Heart left ventricle (tissue), 16 donors: ENCODE results near the gene PRKG2. TPM values are rescaled to one million over a fixed set of nuclear protein-coding genes. Genes with fewer than 3 reads are reported as not detected.

Experiments used
- ATAC-seq, 4 donors: fragments of 200-7000 bp; cut with Tn5 transposase; one replicate each; pipeline ENCODE4 v1.9.1; 2020 to 2022; ENCODE audit warnings: moderate library complexity in 4 of 4, mild to moderate bottlenecking in 3 of 4, moderate number of reproducible peaks in 1 of 4
- DNase-seq, 5 donors: peaks; one replicate each; pipeline ENCODE4 v3.0.0-alpha.2; 2020
- H3K27ac ChIP-seq, 12 donors: fragments of 200-600 bp; sonication (generic) in 4 of 12; one replicate each; pipeline versions ENCODE4 v1.5.0 to v1.8.0; 2016 to 2022; ENCODE audit warnings: mild to moderate bottlenecking in 2 of 12
- H3K27me3 ChIP-seq, 9 donors: fragments of 200-600 bp; sonication (generic) in 2 of 9; one replicate each; pipeline versions ENCODE4 v1.5.1 to v1.8.0; 2016 to 2022; ENCODE audit warnings: mild to moderate bottlenecking in 3 of 9
- H3K36me3 ChIP-seq, 9 donors: fragments of 200-600 bp; sonication (generic) in 2 of 9; one replicate each; pipeline versions ENCODE4 v1.5.0 to v1.8.0; 2018 to 2022; ENCODE audit warnings: mild to moderate bottlenecking in 2 of 9
- H3K4me1 ChIP-seq, 12 donors: fragments of 200-600 bp; sonication (generic) in 4 of 12; one replicate each; pipeline versions ENCODE4 v1.5.0 to v1.8.0; 2016 to 2022; ENCODE audit warnings: mild to moderate bottlenecking in 3 of 12
- H3K4me3 ChIP-seq, 12 donors: fragments of 200-600 bp; sonication (generic) in 4 of 12; one replicate each; pipeline versions ENCODE4 v1.5.0 to v1.8.0; 2017 to 2022; ENCODE audit warnings: mild to moderate bottlenecking in 9 of 12, moderate library complexity in 4 of 12
- H3K9me3 ChIP-seq, 12 donors: fragments of 200-600 bp; sonication (generic) in 4 of 12; one replicate each; pipeline versions ENCODE4 v1.5.0 to v1.8.0; 2016 to 2022; ENCODE audit warnings: mild to moderate bottlenecking in 1 of 12
- POLR2A ChIP-seq, 2 donors: fragments of 450-650 bp; IDR thresholded peaks; one replicate each; pipeline ENCODE4 v1.6.1; 2017; ENCODE audit warnings: antibody characterized with exemption in 2 of 2, mild to moderate bottlenecking in 2 of 2, moderate library complexity in 2 of 2
- WGBS, 4 donors: extraction: QIAGEN DNeasy Blood & Tissue Kit in 2 of 4; methylation state at CpG; one replicate each; pipeline versions ENCODE4 v1.1.5 to v1.1.7; 2013 to 2018; 5-methylcytosine and 5-hydroxymethylcytosine counted together
- intact Hi-C, 10 donors: fragments of 100-400 bp; cut with DNase I; formaldehyde crosslinking; loops; one replicate each; pipeline versions ENCODE4 v1.11.1 to v1.14.2; 2022
- polyA plus RNA-seq, 2 donors: library from polyadenylated mRNA; stranded (reverse); fragments of 200-250 nt; gene quantifications; one replicate each; pipeline ENCODE4 v1.2.3, GENCODE V29; 2013
- total RNA-seq, 9 donors: library from RNA; depleted of rRNA in 2 of 9; stranded (reverse); fragments of >200 nt in 2 of 9; fragmentation: NEBNext Ultra II Directional in 3 of 9; extraction: Animal tissue kit (Norgen Biotek cat#: 25700) in 3 of 9; gene quantifications; one replicate each; pipeline versions ENCODE4 v1.1.0 to v1.2.4, GENCODE V29; 2016 to 2023
- TF ChIP-seq, protein P1 (sequence below), 12 donors: fragments of 200-600 bp; sonication (generic) in 4 of 12; IDR thresholded peaks; one replicate each; pipeline versions ENCODE4 v1.5.0 to v1.8.0; 2018 to 2022; ENCODE audit warnings: antibody characterized with exemption in 12 of 12, mild to moderate bottlenecking in 5 of 12
- donor health status: ischemic (EF 13 %, LVEDD 7.1; RV severe dilation, severe dysfunction).
- donor health status: healthy with polysubstance abuse.
- donor health status: DM: no; HTN: yes; CAD: no.
- donor health status: DM: no; HTN: no; CAD: no.
- donor health status: ischemic (EF 25% LVEDD 6.9; RV normal size, moderate dysfunction).
- donor health status: ischemic (EF 25% LVEDD 5.7; RV mildly dilated, moderate dysfunction).
- donor health status: healthy.
- donor health status: DM: yes; HTN: yes; CAD: no.
- donor health status: ischemic (EF 35%, LVEDD 5.7; RV mildly dilated, moderate dysfunction).
- donor health status: nonischemic (EF 11% LVEDD 7.7; RV severe dilation, severe dysfunction).
- donor health status: DM: yes; HTN: yes; CAD: no.
- donor health status: PGD.
- donor health status: ischemic (EF 29% LVEDD 5.4; RV normal size, mild dysfunction).
- donor health status: nonischemic (EF 23%, LVEDD 6.1; RV moderate dilation, normal function).

The PRKG2 gene
- total and polyA plus RNA-seq, 11 donors, result 0.06 to 0.75 (median 0.35) TPM; not detected in 5

DNA sequence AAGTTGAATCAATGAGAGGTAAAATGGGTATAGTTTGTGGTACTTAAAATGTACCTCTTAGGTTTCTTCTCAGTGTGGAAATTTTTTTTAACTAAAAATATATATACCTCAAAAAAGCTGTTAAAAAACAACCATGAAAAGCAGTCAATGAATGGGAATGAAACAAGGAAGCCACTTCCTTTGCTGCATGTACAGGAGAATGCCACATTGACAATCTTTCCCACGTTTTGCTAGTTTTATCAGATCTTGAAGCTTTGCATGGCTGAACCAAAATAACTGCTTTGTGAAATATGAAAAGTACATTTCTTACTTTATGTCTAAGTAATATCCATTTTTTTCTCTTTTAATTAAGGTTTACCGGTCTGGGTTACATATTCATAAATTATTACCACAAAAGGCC is 71.8 kb downstream of the PRKG2 start:
- no peak for TF ChIP-seq POLR2A (IDR thresholded peaks at IDR 0.05)
- TF ChIP-seq, protein P1, sequence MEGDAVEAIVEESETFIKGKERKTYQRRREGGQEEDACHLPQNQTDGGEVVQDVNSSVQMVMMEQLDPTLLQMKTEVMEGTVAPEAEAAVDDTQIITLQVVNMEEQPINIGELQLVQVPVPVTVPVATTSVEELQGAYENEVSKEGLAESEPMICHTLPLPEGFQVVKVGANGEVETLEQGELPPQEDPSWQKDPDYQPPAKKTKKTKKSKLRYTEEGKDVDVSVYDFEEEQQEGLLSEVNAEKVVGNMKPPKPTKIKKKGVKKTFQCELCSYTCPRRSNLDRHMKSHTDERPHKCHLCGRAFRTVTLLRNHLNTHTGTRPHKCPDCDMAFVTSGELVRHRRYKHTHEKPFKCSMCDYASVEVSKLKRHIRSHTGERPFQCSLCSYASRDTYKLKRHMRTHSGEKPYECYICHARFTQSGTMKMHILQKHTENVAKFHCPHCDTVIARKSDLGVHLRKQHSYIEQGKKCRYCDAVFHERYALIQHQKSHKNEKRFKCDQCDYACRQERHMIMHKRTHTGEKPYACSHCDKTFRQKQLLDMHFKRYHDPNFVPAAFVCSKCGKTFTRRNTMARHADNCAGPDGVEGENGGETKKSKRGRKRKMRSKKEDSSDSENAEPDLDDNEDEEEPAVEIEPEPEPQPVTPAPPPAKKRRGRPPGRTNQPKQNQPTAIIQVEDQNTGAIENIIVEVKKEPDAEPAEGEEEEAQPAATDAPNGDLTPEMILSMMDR (IDR thresholded peaks at IDR 0.05), result no peak
- ATAC-seq, result no peak
- intact Hi-C loops, result no loop called here
- H3K4me3 ChIP-seq, result no peak overlapping the region
- no peak for DNase-seq
- H3K36me3 ChIP-seq, result no peaks in the 10 kb centered on the region
- H3K9me3 ChIP-seq, result no peaks in the 10 kb centered on the region
- H3K27ac ChIP-seq, result no peak overlapping the region
- H3K4me1 ChIP-seq, result no peaks in the 10 kb centered on the region
- 63 to 71% (median 69%) methylated on average over 2 of the region's 2 CpGs for WGBS, 4 donors
- no peaks in the 10 kb centered on the region for H3K27me3 ChIP-seq

DNA sequence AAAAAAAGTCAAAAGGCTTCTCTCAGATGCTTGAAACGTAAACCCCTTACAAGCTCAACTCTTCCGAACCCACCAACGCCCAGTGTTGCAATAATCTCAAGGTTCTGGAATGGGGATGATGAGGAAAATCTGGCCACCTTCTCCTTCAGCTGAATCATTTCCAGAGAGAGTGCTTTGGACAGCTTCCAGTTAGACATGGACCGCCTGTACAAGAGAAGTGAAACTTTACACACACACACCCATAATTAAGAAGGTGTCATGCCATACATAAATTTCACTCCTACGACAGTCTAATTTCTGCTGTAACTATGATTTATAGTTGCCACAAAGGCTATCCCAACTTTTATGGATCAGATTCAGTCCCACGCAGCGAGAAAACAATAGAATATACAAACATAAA is 72.3 kb downstream of the PRKG2 start:
- H3K4me3 ChIP-seq, result no peak overlapping the region
- H3K27me3 ChIP-seq, result no peaks in the 10 kb centered on the region
- intact Hi-C loops, result no loop called here
- no peaks in the 10 kb centered on the region for H3K36me3 ChIP-seq
- H3K9me3 ChIP-seq, result no peaks in the 10 kb centered on the region
- 73 to 84% (median 76%) methylated on average over 7 of the region's 7 CpGs for WGBS, 4 donors
- H3K4me1 ChIP-seq, result no peaks in the 10 kb centered on the region
- ATAC-seq (no peak), DNase-seq (no peak)
- H3K27ac ChIP-seq, result no peak overlapping the region
- TF ChIP-seq POLR2A (IDR thresholded peaks at IDR 0.05), result no peak
- TF ChIP-seq, protein P1 (IDR thresholded peaks at IDR 0.05), result no peak

DNA sequence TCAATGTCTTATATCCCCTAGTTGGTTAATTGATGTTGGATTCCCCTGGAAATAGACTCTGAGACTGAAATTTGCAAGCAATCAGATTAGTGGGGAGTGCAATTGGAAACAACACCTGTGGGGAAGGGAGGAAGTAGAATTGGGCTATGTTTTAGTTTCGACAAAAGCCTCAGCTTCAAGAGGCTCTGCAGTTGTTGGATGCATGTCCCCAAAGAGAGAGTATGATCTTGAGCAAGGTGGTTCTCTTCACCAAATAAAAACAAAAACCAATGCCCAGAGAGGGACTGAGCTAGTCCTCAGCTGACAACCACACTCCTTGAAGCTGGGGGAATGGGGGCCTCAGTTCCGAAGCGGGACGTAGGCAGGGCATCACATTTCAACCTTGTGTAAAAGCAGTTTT is 77.1 kb downstream of the PRKG2 start:
- Histone ChIP-seq H3K9me3 (no peaks in the 10 kb centered on the region), H3K4me1 (no peaks in the 10 kb centered on the region), H3K4me3 (no peak overlapping the region), H3K27me3 (no peaks in the 10 kb centered on the region), H3K27ac (no peak overlapping the region), H3K36me3 (no peaks in the 10 kb centered on the region)
- intact Hi-C loops, result no loop called here
- WGBS, 4 donors, result 89 to 95% (median 93%) methylated on average over 4 of the region's 4 CpGs
- DNase-seq (no peak), ATAC-seq (no peak)
- TF ChIP-seq, protein P1 (IDR thresholded peaks at IDR 0.05), result no peak
- no peak for TF ChIP-seq POLR2A (IDR thresholded peaks at IDR 0.05)

DNA sequence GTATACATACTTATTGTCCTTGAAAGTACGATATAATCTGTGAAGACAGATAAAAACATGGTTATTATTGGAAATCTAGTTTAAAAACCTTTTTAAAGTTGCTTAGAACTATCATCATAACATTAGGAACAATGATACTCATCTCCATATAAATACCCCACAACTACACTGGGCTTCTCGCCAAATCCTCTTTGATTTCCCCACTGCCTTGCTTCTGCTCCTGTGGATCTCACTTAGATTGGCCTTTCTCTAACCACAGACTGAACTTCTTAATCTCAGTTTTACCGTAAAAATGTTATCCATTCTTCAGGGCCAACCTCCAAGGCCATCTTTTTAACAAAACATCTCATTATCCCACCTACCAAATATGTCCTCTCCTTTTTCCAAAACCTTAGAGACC is 77.6 kb downstream of the PRKG2 start:
- H3K27me3 ChIP-seq, result no peaks in the 10 kb centered on the region
- H3K9me3 ChIP-seq, result no peaks in the 10 kb centered on the region
- TF ChIP-seq, protein P1 (IDR thresholded peaks at IDR 0.05), result no peak
- no peak for TF ChIP-seq POLR2A (IDR thresholded peaks at IDR 0.05)
- H3K4me3 ChIP-seq, result no peak overlapping the region
- no peak for DNase-seq
- no peaks in the 10 kb centered on the region for H3K36me3 ChIP-seq
- no peaks in the 10 kb centered on the region for H3K4me1 ChIP-seq
- no peak overlapping the region for H3K27ac ChIP-seq
- intact Hi-C loops, result no loop called here
- 75 to 85% (median 80%) methylated on average over 3 of the region's 3 CpGs for WGBS, 4 donors
- no peak for ATAC-seq
